ENCODE results near the gene STX1B.

The STX1B gene

GRCh38 chr16:30941600-30942425 lies 68.6 kb downstream of the STX1B start:
- peak; percentile 85 for TF ChIP-seq CTCF (IDR thresholded peaks at IDR 0.05)
